Calu3 (cell line): ENCODE measurements around the gene SLC31A2. TPM values are rescaled to one million over a fixed set of nuclear protein-coding genes. Genes with fewer than 3 reads are reported as not detected.

Experiments
- BruUV-seq: library from RNA; stranded (reverse); fragments of 400-500 nt; replicated peaks from 2 replicates; lab custom pipeline; 2021; lab: Mats Ljungman, UMichigan
- CTCF ChIA-PET: fragments of 300-600 bp; sonication (Branson Sonifier 250); formaldehyde crosslinking; loops from one replicate; lab custom pipeline; 2022; ENCODE audit warnings: antibody characterized with exemption; lab: Charles Lee
- DNase-seq: peaks from one replicate; pipeline ENCODE4 v3.0.0; 2022
- H3K27ac Mint-ChIP-seq: one replicate; pipeline ENCODE4 v1.8.0; 2022; ENCODE audit warnings: mixed read lengths; ENCODE audit not compliant: unreplicated experiment
- H3K27me3 Mint-ChIP-seq: one replicate; pipeline ENCODE4 v1.8.0; 2022; ENCODE audit warnings: mixed read lengths; ENCODE audit not compliant: unreplicated experiment
- H3K36me3 Mint-ChIP-seq: one replicate; pipeline ENCODE4 v1.8.0; 2022; ENCODE audit warnings: mild to moderate bottlenecking, moderate library complexity, mixed read lengths; ENCODE audit not compliant: insufficient read depth, unreplicated experiment
- H3K4me1 Mint-ChIP-seq: one replicate; pipeline ENCODE4 v1.8.0; 2022; ENCODE audit warnings: mild to moderate bottlenecking, low read depth, mixed read lengths; ENCODE audit not compliant: unreplicated experiment
- H3K4me3 Mint-ChIP-seq: one replicate; pipeline ENCODE4 v1.8.0; 2022; ENCODE audit warnings: mild to moderate bottlenecking, low read depth, moderate library complexity, mixed read lengths; ENCODE audit not compliant: unreplicated experiment
- H3K9me3 Mint-ChIP-seq: one replicate; pipeline ENCODE4 v1.8.0; 2022; ENCODE audit warnings: low read depth, mixed read lengths; ENCODE audit not compliant: unreplicated experiment
- intact Hi-C: fragments of 100-400 bp; cut with micrococcal nuclease; formaldehyde crosslinking; loops from one replicate; pipeline ENCODE4 v1.10.0; 2022; ENCODE audit not compliant: unreplicated experiment
- total RNA-seq: library from RNA; stranded (reverse); gene quantifications from 2 replicates; pipeline ENCODE4 v1.2.3, GENCODE V29; 2022
- TF ChIP-seq, protein P1 (sequence below): fragments of 200-600 bp; IDR thresholded peaks from one replicate; pipeline ENCODE4 v1.8.0; 2022; ENCODE audit warnings: antibody characterized with exemption; ENCODE audit not compliant: unreplicated experiment

Gene SLC31A2
- total RNA-seq, 1 experiment from 2014 or later: 1.8 TPM

DNA sequence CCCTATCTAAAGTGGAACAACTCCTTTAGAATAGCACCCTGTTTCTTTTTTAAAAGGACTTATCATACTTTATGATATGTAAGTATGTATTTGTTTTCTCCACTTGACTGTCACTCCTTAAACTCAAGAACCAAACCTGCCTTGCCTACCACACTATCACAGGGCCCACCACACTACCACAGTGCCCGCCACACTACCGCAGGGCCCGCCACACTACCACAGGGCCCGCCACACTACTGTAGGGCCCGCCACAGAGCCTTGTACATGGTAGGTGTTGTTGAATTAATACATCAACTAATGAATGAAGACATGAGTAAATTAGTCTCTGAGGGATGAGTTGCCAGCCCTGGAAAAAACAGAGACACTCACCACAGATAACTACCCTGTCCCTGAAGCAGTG lies 18.0 kb downstream of the SLC31A2 start:
- H3K4me1 Mint-ChIP-seq: no peaks in the 10 kb centered on the region
- peaks cover 31% of the 10 kb centered on the region for H3K36me3 Mint-ChIP-seq

DNA sequence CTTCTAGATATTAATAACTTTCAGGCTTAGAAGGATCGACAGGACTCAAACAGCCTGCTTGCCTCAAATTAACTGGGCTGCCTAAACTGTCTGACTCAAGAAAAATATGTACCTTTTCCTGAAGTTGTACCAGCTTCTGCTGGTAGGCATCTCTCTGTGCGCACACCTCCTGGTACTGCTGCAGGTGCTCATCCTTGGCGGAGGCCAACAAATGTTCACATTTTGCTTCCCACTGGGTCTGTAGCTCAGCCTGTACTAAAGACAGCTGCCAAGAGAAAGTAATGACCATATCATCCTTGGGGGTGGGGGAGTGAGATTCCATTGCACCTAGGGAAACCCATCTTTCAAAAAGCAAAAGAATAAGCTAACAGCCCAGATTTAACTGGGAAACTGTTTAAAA lies 22.5 kb downstream of the SLC31A2 start:
- Mint-ChIP-seq H3K27ac (no peak overlapping the region), H3K4me3 (no peak overlapping the region), H3K9me3 (no peaks in the 10 kb centered on the region), H3K4me1 (no peaks in the 10 kb centered on the region), H3K27me3 (no peaks in the 10 kb centered on the region), H3K36me3 (peaks cover 27% of the 10 kb centered on the region)
- no TSS peak for BruUV-seq
- TF ChIP-seq, protein P1, sequence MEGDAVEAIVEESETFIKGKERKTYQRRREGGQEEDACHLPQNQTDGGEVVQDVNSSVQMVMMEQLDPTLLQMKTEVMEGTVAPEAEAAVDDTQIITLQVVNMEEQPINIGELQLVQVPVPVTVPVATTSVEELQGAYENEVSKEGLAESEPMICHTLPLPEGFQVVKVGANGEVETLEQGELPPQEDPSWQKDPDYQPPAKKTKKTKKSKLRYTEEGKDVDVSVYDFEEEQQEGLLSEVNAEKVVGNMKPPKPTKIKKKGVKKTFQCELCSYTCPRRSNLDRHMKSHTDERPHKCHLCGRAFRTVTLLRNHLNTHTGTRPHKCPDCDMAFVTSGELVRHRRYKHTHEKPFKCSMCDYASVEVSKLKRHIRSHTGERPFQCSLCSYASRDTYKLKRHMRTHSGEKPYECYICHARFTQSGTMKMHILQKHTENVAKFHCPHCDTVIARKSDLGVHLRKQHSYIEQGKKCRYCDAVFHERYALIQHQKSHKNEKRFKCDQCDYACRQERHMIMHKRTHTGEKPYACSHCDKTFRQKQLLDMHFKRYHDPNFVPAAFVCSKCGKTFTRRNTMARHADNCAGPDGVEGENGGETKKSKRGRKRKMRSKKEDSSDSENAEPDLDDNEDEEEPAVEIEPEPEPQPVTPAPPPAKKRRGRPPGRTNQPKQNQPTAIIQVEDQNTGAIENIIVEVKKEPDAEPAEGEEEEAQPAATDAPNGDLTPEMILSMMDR: no peak
- no peak for DNase-seq
- intact Hi-C loops: no loop called here
- CTCF ChIA-PET: no interaction called here

More for the DNA sequence above, 18.0 kb downstream of the SLC31A2 start:
- H3K27ac Mint-ChIP-seq: no peak overlapping the region
- no peak overlapping the region for H3K4me3 Mint-ChIP-seq
- intact Hi-C loops: no loop called here
- no peak for DNase-seq
- BruUV-seq: no TSS peak
- CTCF ChIA-PET: no interaction called here
- no peaks in the 10 kb centered on the region for H3K27me3 Mint-ChIP-seq
- no peaks in the 10 kb centered on the region for H3K9me3 Mint-ChIP-seq
- TF ChIP-seq, protein P1: no peak

DNA sequence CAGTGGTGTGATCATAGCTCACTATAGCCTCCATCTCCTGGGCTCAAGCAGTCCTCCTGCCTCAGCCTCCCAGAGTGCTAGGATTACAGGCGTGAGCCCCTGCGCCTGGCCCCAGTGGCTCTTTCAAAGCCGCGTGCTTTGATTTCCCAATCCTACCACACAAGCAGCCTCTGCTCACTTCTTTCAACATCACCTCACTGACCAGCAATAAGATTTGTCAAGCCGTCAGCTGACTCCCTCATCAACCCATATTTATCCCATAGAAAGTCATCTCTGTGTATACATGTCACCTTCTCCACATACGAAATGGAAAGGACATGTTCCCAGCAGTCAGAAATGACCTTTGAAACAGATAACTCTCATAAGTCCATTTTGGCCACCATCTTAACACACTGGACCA lies 26.0 kb downstream of the SLC31A2 start:
- TF ChIP-seq, protein P1: no peak
- H3K27ac Mint-ChIP-seq: no peak overlapping the region

DNA sequence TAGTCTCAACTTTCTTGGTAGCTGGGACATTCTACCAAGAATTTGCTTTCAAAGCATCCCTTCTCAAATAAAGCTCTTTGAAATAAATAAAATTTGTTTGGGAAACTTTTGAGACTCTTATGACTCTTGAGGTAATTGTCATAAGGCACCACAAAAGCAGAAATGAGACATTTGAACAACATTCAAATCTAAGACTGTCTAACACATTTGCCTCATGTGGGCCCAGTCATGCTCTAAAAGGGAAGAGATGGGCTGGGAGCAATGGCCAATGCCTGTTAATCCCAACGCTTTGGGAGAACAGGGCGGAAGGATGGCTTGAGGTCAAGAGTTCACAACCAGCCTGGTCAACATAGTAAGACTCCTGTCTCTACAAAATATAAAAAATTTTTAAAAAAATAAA lies 26.4 kb downstream of the SLC31A2 start:
- no TSS peak for BruUV-seq
- CTCF ChIA-PET: no interaction called here
- Mint-ChIP-seq H3K4me1 (no peaks in the 10 kb centered on the region), H3K9me3 (no peaks in the 10 kb centered on the region), H3K36me3 (peaks cover 13% of the 10 kb centered on the region), H3K4me3 (no peak overlapping the region), H3K27ac (no peak overlapping the region), H3K27me3 (no peaks in the 10 kb centered on the region)
- TF ChIP-seq, protein P1: no peak
- intact Hi-C loops: no loop called here
- DNase-seq: no peak

More for the DNA sequence above, 26.0 kb downstream of the SLC31A2 start:
- no peaks in the 10 kb centered on the region for H3K9me3 Mint-ChIP-seq
- DNase-seq: no peak
- H3K4me3 Mint-ChIP-seq: no peak overlapping the region
- no TSS peak for BruUV-seq
- intact Hi-C loops: no loop called here
- CTCF ChIA-PET: no interaction called here
- H3K4me1 Mint-ChIP-seq: no peaks in the 10 kb centered on the region
- peaks cover 15% of the 10 kb centered on the region for H3K36me3 Mint-ChIP-seq
- no peaks in the 10 kb centered on the region for H3K27me3 Mint-ChIP-seq
